EL (cell line): ENCODE results near the gene FGL2.
"Not testable (repeated sequence)": the region's sequence is repeated elsewhere in the genome, so short reads cannot be mapped to it uniquely, and the experiment has no call there.

ENCODE experiments used
- DNase-seq: peaks from one replicate; pipeline ENCODE4 v3.0.0-alpha.2; 2016

FGL2 gene

DNA sequence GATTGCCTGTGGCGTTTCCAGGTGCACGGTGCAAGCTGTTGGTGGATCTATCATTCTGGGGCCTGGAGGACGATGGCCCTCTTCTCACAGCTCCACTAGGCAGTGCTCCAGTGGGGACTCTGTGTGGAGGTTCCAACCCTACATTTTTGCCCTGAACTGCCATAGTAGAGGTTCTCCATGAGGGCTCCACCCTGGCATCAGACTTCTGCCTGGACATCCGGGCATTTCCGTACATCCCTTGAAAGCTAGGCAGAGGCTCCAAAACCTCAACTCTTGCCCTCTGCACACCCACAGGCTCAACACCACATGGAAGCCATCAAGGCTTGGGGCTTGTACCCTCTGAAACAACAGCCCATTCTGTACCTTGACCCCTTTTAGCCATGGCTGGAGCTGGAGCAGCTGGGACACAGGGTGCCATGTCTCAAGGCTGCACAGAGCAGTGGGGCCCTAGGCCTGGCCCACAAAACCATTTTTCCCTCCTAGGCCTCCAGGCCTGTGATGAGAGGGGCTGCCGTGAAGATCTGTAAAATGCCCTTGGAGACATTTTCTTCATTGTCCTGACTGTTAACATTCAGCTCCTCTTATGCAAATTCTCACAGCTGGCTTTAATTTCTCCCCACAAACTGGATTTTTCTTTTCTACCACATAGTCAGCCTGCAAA is 10.0 kb upstream of the FGL2 start:
- no peak for DNase-seq

DNA sequence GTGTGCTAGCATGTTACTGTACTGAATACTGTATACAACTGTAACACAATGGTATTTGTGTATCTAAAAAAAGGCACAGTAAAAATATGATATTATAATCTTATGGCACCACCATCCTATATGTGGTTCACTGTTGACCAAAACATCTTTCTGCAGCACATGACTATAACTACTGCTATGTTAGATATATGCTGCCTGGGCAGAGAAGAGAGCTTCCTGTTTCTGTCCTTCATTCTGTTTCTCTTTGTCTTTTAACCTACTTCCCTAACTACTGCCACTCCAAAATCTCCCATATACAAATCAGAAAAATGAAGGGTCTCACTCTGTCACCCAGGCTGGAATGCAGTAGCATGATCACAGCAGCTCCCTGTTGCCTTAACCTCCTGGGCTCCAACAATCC is 8.8 kb upstream of the FGL2 start:
- DNase-seq = no peak

DNA sequence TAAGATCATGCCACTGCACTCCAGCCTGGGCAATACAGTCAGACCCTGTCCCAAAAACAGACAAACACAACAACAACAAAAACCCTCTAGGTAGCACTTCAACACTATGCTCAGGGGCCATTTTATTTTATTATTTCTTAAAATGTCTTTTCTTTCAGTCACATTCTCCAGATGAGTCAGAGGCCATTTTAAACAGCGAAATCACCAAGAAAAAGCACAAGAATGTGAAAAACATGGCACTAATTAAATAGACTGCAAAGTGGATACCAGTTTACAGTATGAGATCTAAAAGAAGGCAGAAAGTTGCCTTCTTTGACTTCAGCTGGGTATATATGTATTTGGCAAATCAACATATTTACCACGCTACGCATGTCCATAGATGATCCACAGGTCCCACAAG is 6.1 kb upstream of the FGL2 start:
- DNase-seq = no peak

DNA sequence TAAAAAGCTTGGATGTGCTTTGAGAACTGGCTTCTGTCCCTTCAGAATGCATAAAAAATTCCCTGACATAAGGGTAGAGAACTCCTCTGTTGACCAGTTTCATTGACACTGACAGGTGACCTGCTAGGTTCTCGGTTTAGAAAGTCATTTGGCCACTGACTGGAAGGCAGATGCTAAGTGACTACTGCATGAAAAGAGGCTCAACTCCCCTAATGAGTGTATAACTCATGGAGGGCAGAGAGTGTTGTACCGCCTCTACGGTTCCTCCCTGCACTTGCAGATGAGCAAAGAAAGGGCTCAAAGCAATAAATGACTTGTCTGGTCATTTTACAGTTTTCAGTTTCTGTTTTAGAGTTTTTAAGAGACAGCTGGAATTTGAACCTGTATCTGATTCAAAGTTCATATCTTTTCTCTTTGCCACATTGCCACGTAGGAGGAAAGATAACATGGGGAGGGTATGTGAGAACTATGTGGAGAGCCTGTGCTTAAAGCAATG is 2.9 kb upstream of the FGL2 start:
- DNase-seq = no peak

DNA sequence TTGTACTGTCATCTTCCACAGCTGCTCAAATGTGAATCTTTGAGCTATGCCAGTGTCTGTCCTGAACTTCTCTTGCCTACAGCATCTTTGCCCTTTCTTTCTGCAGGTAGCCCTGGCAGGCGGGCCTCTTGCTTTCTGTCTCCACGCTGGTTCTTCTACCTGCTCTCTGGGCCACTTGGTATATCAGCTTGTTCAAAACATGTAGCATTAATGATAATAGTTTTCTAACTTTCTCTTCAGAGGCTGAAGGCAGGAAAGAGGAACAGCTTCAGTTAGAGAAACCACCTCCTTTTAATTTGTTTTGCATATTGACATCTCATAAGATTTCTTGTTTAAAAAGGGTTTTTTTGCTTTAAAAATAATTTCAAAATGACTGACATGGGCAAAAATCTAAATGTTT is 923 bp upstream of the FGL2 start:
- DNase-seq = no peak

DNA sequence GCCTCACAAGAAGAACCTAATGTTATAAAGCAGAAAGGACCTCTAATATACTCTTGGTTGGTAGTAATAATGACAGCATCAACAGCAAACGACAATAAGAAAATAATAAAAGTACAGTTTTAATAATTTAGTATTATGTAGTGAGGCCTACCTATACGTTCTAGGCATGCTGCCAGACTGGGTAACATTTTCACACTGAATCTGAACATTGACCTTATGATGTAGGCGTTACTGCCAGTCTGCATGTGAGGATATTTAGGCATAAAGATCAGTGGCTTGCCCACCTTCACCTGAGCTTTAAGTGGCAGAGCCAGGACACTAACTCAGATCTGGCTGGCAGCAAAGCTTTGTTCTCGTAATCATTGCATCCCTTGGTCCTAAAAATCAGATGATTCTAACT is 2.5 kb downstream of the FGL2 start:
- DNase-seq = no peak

DNA sequence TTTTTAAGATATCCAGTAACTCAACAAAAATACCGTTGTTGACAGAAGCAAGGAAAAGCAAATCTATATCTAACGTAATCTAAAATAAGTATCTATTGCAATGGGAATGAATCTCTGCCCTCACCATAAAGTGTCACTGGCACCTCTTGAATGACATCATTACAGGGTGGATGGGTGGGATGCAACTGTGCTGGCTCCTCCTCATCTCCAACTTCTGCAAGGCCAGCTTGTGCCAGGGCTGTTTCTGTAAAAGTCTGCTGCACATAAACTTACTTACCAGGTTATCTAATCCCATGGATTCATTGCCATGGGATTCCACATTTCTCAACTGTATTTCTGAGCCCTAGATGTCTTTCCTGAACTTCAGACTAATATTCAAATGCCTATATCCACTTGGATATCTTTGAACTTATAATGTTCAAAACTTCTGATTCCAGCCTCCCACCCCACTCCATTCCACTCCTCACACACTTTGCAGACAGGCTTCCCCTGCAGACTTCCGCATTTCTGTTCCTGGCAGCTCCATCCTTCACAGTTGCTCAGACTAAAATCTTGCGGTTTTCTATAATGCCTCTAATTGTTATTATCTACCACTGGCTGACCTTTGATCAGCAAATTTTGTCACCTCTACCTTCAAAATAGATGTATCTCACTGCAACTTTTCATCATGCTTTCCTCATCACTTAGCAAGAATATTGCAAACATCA is 10.7 kb downstream of the FGL2 start:
- DNase-seq = no peak

DNA sequence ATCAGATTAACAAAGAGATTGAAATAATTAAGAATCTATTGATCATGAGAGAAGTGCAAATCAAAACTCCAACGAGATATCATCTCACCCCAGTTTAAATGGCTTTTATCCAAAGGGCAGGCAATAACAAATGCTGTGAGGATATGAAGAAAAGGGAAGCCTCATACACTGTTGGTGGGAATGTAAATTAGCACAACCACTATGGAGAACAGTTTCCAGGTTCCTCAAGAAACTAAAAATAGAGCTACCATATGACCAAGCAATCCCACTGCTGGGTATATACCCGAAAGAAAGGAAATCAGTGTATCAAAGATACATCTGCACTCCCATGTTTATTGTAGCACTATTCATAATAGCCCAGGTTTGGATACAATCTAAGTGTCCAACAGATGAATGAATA is 13.8 kb downstream of the FGL2 start:
- no peak for DNase-seq

DNA sequence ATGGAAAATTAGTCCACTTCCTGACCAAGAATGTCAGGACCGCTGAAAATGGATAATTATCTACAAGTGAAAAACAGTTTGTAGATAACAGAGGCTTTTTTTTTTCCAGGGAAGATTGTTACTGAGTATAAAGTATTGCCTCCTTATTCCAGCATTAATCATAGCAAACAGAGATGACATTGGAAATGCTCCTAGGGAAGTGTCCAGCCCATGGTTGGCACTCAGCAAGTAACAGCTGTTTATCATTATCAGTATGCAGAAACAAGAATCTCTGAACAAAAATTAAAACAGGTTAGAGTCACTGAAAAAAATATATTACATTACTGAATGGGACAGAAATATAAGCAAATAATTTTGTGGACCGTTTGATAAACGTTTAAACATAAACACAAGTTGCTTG is 14.6 kb downstream of the FGL2 start:
- no peak for DNase-seq

DNA sequence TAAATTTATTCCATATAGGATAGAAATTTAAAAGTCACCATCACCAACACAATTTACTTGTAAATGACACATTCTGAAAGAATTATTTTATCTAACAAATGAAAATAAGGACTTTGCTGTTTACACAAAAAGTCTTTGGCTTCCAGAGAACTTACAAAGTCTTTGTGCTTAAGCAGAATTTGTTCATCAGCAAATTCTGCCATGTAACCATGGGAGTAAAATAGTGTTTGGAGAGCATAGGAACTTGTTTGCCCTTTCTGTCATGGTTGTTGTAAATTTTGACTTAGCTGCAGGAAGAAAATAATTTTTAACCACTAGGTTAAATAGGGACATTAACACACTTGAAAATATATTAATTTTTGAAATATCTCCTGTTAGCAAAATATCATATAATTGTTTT is 15.2 kb downstream of the FGL2 start:
- DNase-seq = no peak

DNA sequence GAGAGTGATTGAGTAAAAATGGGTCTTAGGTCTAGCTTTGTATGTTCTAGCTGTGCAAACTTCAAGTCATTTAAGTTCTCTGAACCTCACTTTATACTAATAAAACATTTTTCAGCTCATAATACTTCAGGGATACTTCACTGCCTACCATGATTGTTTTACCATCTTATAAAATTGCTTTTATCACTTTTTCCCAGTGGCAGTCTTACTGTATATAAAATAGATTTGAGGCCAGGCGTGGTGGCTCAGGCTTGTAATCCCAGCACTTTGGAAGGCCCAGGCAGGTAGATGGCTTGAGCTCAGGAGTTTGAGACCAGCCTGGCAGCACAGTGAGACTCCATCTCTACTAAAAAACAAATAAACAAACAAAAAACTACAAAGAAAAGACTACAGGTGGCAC is 17.4 kb downstream of the FGL2 start:
- no peak for DNase-seq

DNA sequence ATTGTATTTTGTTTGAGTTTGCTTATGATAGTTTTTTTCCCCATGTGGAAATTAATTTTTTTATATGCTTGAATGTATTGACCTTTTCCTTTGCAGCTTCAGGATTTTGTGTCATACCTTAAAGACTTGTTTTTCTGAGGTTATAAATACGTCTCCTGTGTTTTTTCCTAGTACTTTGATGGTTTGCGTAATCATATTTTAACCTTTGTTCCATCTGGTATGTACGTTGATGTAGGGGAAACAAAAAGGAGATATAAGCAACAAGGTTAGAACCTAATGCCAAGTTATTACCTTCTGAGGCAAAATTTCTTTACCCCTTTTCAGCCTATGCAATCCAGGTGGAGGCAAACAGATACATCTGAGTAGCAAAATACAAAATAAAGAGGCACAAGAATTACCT is 17.9 kb downstream of the FGL2 start:
- DNase-seq = no peak

DNA sequence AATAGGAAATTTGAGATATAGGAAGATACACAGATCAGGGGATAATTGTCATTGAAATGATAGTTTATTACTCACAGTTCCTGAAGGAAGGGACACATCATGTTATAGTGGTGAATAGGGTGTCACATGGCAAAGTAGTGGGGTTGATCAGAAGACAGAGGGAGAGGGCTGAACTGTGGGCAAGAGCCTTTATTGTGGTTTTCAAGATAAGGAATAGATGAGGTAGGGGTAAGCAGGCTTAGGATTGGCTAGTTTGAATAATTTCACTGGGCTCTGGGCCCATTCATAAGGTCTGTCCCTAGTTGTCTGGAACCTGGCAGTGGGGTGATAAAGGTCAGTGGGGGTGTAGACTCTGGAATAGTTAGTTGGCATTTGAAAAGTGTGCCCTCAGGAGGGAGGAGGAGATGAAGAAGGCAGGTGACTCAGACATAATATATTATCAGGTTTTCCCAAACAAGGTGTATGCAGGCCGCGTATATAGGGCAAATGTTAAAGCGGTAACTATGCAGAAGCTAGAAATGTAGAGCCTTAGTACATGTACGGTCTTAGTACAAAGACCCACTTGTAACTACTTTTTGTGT is 18.5 kb downstream of the FGL2 start:
- DNase-seq = no peak

DNA sequence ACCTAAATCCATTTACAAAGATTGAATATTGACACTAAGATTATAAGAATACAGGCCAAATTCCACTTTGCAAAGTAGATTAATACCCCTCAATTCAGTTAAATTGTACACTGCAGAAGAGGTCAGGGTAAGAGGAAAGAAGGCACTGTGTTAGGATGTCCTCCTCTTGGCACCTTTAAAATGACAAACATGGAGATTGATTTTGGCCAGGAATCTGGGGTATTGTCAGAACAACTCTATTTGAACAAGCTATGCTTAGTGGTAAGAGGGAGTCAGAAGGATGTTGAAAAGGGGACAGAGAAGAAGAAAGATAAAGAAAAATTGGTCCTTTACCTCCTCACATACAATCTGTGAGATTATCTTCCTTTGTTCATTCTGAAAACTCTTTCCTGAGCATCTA is 21.6 kb downstream of the FGL2 start:
- DNase-seq = not testable (repeated sequence)

DNA sequence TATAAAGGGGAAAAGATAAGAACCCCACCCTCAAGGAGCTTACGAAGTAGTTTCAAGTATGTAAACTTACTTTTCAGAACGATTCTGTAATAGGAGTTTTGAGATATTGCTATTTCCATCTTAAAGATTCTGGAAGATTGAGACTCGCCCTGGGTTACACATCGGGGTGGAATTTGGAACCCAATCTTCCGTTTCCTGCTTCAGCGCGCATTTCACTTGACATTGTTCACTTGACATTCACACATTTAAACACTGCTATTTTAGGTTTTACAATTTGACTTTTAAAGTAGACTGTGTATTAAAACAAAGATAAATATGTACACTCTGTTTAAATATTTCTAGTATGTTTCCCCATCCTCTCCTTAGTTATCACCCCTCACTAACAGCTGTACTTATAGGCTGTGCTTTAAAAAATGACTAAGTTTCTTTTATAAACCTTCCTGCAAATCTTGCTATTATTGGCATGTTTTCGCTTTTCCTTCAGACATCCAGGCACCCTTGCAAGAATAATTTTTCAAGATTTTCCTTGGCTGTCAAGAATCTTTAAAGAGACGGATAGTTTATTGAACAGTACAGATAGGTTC is 22.2 kb downstream of the FGL2 start:
- DNase-seq = not testable (repeated sequence)

DNA sequence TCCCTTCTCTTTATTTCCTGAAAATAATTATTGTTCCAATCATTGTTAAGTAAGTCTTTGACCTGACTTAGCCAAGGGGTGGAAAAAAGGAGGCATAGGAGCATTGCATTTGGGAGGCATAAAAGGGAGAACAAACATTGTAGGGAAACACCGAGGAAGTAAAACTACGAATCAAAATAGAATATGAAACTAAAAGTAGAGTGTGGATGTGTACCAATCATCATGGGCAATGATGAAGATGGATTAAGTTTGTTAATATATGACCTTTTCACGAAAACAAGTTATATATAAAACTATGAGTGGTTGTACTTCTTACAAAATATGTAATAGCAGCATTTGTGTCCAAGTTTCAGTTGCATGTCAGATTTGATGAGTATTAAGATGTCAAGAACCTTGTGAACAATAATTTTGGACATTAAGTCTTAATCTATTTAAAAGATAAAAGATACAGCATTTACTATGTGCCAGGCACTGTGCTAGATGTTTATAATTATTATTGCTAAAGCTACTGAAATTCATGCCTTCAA is 24.3 kb downstream of the FGL2 start:
- not testable (repeated sequence) for DNase-seq

DNA sequence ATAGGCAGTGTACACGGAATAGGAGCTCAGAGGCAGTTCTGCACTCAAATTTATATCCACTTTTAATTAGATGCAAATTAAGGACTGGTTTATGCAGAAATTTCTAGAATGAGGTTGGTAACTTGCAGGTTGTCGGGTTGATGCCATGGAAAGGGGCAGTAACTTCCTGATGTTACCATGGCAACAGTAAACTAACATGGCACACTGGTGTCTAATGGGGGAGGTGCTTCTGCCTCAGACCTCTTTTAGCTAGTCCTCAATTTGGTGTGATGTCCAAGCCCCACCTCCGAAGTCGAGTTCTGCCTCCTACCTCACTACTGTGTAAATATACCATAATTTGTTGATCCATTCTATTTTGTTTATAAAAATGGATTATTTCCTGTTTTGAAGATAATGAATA is 25.2 kb downstream of the FGL2 start:
- DNase-seq = not testable (repeated sequence)

DNA sequence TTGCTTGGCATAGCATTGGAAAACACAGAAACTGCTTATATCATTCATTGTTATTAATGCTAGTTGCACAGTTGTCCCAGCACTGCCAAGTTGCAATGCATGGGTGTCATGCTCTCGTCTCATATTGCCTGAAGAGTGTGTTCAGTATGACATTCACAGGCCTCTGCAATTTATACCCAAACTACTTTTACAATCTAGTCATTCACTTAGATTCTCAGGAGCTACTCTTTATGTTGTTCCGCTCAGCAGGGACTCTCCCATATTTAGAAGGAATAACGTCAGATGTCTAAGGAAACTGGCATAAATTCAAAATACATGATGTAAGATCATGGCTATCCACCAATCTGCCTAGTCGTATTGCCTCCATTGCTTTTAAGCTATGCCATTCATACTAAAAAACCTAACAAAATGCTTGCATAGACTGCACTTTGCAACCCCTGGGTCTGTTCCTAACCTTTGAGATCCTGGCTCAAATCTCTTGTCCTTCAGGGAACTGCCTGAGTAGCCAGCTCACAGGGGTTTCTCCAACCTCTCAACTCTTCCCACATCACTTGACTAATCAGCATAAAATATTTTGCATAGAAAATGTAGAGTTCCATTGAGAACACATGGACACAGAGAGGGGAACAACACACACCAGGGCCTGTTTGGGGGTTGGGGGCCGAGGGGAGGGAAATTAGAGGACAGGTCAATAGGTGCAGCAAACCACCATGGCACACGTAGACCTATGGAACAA is 27.0 kb downstream of the FGL2 start:
- not testable (repeated sequence) for DNase-seq

DNA sequence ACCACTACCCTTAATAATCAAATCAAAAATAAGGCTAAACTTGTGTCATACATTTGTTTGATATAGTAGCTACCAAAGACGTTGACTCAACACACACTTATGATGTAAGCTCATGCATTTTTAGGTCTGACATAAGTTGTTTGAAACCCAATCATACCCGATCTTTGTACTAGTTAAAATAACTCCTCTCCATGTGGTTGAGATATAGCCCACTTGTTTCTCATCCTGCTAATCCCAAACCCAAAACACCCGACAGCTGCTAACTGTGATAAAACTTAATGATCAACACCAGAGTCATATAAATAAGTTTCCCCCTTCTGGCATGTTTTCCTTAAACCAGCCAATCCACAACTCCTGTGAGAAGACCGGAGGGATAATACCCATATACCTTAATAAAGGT is 28.5 kb downstream of the FGL2 start:
- not testable (repeated sequence) for DNase-seq

DNA sequence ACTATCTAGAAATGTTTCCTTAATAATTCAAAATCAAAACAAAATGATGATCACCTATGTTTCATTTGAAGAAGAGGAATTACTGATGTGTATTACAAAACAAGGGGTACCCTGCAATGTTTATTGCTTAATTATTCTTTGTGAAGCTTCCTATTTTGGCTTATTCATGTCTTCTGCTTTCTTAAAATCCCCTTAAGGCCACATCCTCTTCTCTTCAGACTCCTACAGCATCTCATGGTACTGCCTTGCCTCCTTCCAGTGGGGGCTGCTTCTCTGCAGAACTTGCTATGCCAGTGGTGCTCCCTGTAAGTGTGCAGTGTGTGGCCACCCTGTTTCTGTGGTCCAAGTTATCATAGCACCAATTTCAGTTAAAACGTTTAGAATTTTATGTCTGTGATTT is 42.2 kb downstream of the FGL2 start:
- no peak for DNase-seq

DNA sequence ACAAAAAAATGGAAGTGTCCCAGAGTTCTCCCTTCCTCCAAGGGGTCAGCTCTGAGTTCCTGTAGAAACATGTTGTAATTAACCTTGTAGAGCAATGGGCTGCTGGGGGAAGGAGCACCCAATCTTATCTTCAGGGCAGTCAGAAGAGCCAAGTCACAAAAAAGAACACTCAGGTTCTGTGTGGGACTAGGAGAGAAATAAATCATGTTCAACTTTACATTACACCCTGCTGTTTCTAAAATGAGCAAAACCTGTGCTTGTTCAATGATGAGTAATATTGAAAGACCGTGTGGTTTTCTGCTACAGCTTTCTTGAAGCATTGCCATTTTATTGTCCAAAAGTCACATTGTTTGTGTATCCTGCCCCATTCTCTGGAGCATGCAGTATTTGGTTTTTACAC is 42.6 kb downstream of the FGL2 start:
- not testable (repeated sequence) for DNase-seq

DNA sequence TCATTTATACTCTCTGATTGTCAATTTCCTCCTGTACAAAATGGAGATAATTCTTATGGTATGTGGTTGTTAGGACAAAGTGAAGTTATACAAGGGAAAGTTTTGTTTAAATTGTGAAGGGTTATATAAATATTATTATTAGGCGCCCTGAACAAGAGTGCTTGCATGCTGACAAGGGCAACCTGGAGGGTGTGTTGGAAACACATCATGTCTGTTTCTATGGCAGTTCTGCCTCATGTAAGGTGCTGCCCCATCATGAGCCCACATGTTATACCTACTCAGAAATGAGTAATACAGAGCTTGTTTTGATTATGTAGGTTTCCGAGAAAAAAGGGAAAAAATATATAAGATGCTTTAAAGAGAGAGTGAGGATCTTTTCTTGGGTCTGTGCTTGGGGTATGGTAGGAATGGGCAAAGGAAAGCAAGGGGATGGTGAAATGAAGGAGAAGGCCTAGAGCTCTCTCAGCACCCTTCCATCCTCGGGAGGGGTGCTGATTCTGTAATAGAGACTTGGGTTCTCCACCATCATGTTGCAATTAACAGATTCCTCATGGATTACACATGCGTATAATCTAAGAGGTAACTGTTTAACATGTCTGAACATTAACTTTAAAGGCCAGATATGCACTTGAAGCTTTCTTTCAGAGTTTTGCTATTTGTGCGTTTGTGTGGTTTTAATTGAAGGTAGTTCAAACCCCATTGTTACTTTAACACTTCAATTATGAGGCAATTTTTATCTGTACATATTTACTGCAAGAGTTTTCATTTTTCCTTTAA is 43.8 kb downstream of the FGL2 start:
- DNase-seq = not testable (repeated sequence)
